ENCODE results near the gene CSPG4. TPM values are rescaled to one million over a fixed set of nuclear protein-coding genes. Genes with fewer than 3 reads are reported as not detected.

CSPG4 gene
- total and polyA plus RNA-seq, 2 of the 4 experiments (the other 2 are of a cell fraction), result 12.4 to 28.4 TPM

DNA sequence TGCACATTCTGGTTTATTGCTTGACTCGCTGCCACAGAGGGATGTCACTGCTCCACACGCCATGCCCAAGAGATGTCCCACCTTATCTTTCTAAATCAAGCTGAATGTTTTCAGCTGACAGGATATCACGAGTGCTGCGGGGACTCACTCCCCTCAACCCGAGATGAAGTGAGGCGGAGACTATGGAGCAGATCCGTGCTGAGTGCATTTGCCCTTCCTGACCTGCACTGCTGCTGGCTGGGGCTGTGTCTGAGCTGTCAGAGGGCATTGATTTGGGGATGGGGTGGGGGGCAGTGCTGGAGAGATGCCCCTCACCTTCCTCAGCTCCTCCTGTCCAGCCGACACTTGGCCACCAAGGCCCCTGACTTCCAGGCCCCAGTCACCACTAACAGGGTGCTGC lies 40.5 kb upstream of the CSPG4 start:
- no peak overlapping the region for H3K4ac ChIP-seq (ENCODE audit: low read depth, low read length)
- H3K14ac ChIP-seq (replicated peaks; ENCODE audit: low read depth, low read length), result no peak overlapping the region
- H2BK20ac ChIP-seq (ENCODE audit: low read depth, low read length), result no peak overlapping the region
- H2AFZ ChIP-seq (replicated peaks; ENCODE audit: low read length, poor library complexity), result peak overlapping the region; percentile 58
- dilution Hi-C loops (cut with HindIII; ENCODE audit: low sequenced_read_pairs, unreplicated experiment) (no loop called here), in situ Hi-C loops (cut with MboI; ENCODE audit: low sequenced_read_pairs) (no loop called here), intact Hi-C loops (cut with micrococcal nuclease) (no loop called here)
- no peak overlapping the region for H2BK120ac ChIP-seq (ENCODE audit: low read depth, low read length)
- no peak overlapping the region for H3K4me3 ChIP-seq (ENCODE audit: insufficient read depth, low read depth, low read length)
- no peaks in the 10 kb centered on the region for H3K36me3 ChIP-seq (ENCODE audit: control insufficient read depth, insufficient read depth, low read length)
- no peak overlapping the region for H2BK15ac ChIP-seq (ENCODE audit: low read depth, low read length)
- no peak overlapping the region for H2BK5ac ChIP-seq (ENCODE audit: low read depth, low read length, poor library complexity, severe bottlenecking)
- peaks cover 9% of the 10 kb centered on the region for H3K27me3 ChIP-seq (ENCODE audit: control insufficient read depth, insufficient read depth, low read length)
- no peaks in the 10 kb centered on the region for H3K9me3 ChIP-seq (ENCODE audit: control insufficient read depth, insufficient read depth, low read length)
- no peak overlapping the region for H2AK5ac ChIP-seq (ENCODE audit: low read depth, low read length)
- no peak overlapping the region for H4K8ac ChIP-seq (ENCODE audit: low read depth in 2 of 2, low read length in 2 of 2)
- no peak overlapping the region for H4K91ac ChIP-seq (ENCODE audit: insufficient read depth, low read depth, low read length)
- H3K79me1 ChIP-seq (ENCODE audit: low read depth in 1 of 2, low read length in 2 of 2), result no peaks in the 10 kb centered on the region
- BruUV-seq (replicated peaks), result no TSS peak
- H4K5ac ChIP-seq (ENCODE audit: low read depth, low read length), result no peak overlapping the region
- H3K9ac ChIP-seq (ENCODE audit: low read depth, low read length), result no peak overlapping the region
- no peaks in the 10 kb centered on the region for H4K20me1 ChIP-seq (ENCODE audit: insufficient read depth, low read length)
- no peak overlapping the region for H3K18ac ChIP-seq (ENCODE audit: low read depth, low read length)
- H3K4me1 ChIP-seq (ENCODE audit: control insufficient read depth, insufficient read depth, low read length), result no peaks in the 10 kb centered on the region
- no peak overlapping the region for H3K4me2 ChIP-seq (ENCODE audit: low read depth, low read length)
- DNase-seq (no peak), ATAC-seq (ENCODE audit: low read depth) (no peak)
- H2AK9ac ChIP-seq (replicated peaks; ENCODE audit: low read depth, low read length, poor library complexity), result no peak overlapping the region
- CTCF ChIA-PET, result no interaction called here
- H3K9me1 ChIP-seq (ENCODE audit: insufficient read depth, low read length), result no peaks in the 10 kb centered on the region
- WGBS, 2 experiments (ENCODE audit: extremely low coverage in 2 of 2, insufficient read length in 1 of 2), result 61% methylated on average over 4 of the region's 8 CpGs; no CpG with 5 or more reads in 1 of the 2 experiments
- no peak overlapping the region for H3K27ac ChIP-seq (ENCODE audit: insufficient read depth, low read length)
- H3K23ac ChIP-seq (ENCODE audit: low read depth, low read length), result no peak overlapping the region
- no peak overlapping the region for H3K56ac ChIP-seq (ENCODE audit: extremely low read depth, insufficient read depth, low read length)
- TF ChIP-seq, protein P1, sequence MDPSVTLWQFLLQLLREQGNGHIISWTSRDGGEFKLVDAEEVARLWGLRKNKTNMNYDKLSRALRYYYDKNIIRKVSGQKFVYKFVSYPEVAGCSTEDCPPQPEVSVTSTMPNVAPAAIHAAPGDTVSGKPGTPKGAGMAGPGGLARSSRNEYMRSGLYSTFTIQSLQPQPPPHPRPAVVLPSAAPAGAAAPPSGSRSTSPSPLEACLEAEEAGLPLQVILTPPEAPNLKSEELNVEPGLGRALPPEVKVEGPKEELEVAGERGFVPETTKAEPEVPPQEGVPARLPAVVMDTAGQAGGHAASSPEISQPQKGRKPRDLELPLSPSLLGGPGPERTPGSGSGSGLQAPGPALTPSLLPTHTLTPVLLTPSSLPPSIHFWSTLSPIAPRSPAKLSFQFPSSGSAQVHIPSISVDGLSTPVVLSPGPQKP (IDR thresholded peaks at IDR 0.05; ENCODE audit: borderline replicate concordance, low read depth, low read length), result no peak
- TF ChIP-seq, protein P2, sequence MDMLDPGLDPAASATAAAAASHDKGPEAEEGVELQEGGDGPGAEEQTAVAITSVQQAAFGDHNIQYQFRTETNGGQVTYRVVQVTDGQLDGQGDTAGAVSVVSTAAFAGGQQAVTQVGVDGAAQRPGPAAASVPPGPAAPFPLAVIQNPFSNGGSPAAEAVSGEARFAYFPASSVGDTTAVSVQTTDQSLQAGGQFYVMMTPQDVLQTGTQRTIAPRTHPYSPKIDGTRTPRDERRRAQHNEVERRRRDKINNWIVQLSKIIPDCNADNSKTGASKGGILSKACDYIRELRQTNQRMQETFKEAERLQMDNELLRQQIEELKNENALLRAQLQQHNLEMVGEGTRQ (IDR thresholded peaks at IDR 0.05; ENCODE audit: low read depth, low read length), result no peak
- TF ChIP-seq RAD21 (IDR thresholded peaks at IDR 0.05; ENCODE audit: low read length), result no peak
- TF ChIP-seq BHLHE40 (IDR thresholded peaks at IDR 0.05; ENCODE audit: low read depth, low read length), result no peak
- TF ChIP-seq NFE2L2 (IDR thresholded peaks at IDR 0.05; ENCODE audit: low read depth, low read length), result no peak
- TF ChIP-seq, protein P3, sequence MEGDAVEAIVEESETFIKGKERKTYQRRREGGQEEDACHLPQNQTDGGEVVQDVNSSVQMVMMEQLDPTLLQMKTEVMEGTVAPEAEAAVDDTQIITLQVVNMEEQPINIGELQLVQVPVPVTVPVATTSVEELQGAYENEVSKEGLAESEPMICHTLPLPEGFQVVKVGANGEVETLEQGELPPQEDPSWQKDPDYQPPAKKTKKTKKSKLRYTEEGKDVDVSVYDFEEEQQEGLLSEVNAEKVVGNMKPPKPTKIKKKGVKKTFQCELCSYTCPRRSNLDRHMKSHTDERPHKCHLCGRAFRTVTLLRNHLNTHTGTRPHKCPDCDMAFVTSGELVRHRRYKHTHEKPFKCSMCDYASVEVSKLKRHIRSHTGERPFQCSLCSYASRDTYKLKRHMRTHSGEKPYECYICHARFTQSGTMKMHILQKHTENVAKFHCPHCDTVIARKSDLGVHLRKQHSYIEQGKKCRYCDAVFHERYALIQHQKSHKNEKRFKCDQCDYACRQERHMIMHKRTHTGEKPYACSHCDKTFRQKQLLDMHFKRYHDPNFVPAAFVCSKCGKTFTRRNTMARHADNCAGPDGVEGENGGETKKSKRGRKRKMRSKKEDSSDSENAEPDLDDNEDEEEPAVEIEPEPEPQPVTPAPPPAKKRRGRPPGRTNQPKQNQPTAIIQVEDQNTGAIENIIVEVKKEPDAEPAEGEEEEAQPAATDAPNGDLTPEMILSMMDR (conservative IDR thresholded peaks at IDR 0.05; ENCODE audit: low read depth, low read length), result no peak
- no peak for TF ChIP-seq MXI1 (IDR thresholded peaks at IDR 0.05; ENCODE audit: borderline replicate concordance, low read depth, low read length)
- no peak for TF ChIP-seq POLR2A (IDR thresholded peaks at IDR 0.05; ENCODE audit: low read depth, low read length)
- TF ChIP-seq RFX5 (IDR thresholded peaks at IDR 0.05; ENCODE audit: low read depth, low read length), result no peak
- POLR2A ChIA-PET (ENCODE audit: unreplicated experiment), result no interaction called here

Data from IMR-90 (cell line).